Thoracic aorta (tissue), 2 donors: ENCODE data around the gene SERTAD4. TPM values are rescaled to one million over a fixed set of nuclear protein-coding genes. Genes with fewer than 3 reads are reported as not detected.

Experiments used
- ATAC-seq: fragments of 150-250 bp; one replicate; pipeline ENCODE4 v1.8.0; 2017; ENCODE audit warnings: low read depth; ENCODE audit not compliant: insufficient number of reproducible peaks, low FRiP score
- DNase-seq: peaks from one replicate; pipeline ENCODE4 v3.0.0-alpha.2; 2020; ENCODE audit warnings: low spot score
- H3K27ac ChIP-seq, 2 donors: fragments of 200-600 bp; sonication (generic); 1 replicate in 1 of 2; 2 replicates in 1 of 2; pipeline ENCODE4 v1.5.1; 2016; ENCODE audit warnings: mild to moderate bottlenecking in 2 of 2, moderate library complexity in 2 of 2
- H3K27me3 ChIP-seq: fragments of 200-600 bp; sonication (generic); replicated peaks from 2 replicates; pipeline ENCODE4 v1.6.0; 2016; ENCODE audit warnings: mild to moderate bottlenecking; ENCODE audit not compliant: insufficient read depth
- H3K36me3 ChIP-seq: fragments of 200-600 bp; sonication (generic); one replicate; pipeline ENCODE4 v1.5.1; 2016
- H3K4me1 ChIP-seq, 2 donors: fragments of 200-600 bp; sonication (generic); 1 replicate in 1 of 2; 2 replicates in 1 of 2; pipeline versions ENCODE4 v1.5.1 to v1.6.0; 2016; ENCODE audit warnings: low read depth in 2 of 2, mild to moderate bottlenecking in 1 of 2; ENCODE audit not compliant: control insufficient read depth in 1 of 2
- H3K4me3 ChIP-seq: fragments of 200-600 bp; sonication (generic); 2 replicates; pipeline ENCODE4 v1.5.1; 2016; ENCODE audit warnings: mild to moderate bottlenecking
- H3K9me3 ChIP-seq: fragments of 200-600 bp; sonication (generic); 2 replicates; pipeline ENCODE4 v1.5.1; 2016
- CTCF ChIP-seq: fragments of 200-600 bp; sonication (generic); IDR thresholded peaks from one replicate; pipeline ENCODE4 v1.5.1; 2019; ENCODE audit warnings: antibody characterized with exemption
- total RNA-seq, 2 donors: library from RNA; depleted of rRNA; stranded (reverse); fragments of >200 nt; gene quantifications; one replicate each; pipeline versions ENCODE4 v1.1.0 to v1.2.3, GENCODE V29; 2016

Gene SERTAD4
- total RNA-seq, 2 donors from 2014 or later: 5.8 to 10.0 TPM

GRCh38 chr1:210272666-210273065 is 40.1 kb downstream of the SERTAD4 start:
- no peaks in the 10 kb centered on the region for H3K27me3 ChIP-seq
- no peaks in the 10 kb centered on the region for H3K4me1 ChIP-seq
- no peak overlapping the region for H3K4me3 ChIP-seq
- no peak for DNase-seq
- H3K36me3 ChIP-seq: no peaks in the 10 kb centered on the region
- H3K27ac ChIP-seq: no peak overlapping the region
- no peak for ATAC-seq
- H3K9me3 ChIP-seq: no peaks in the 10 kb centered on the region
- TF ChIP-seq CTCF: no peak

GRCh38 chr1:210280221-210280620 is 47.6 kb downstream of the SERTAD4 start:
- Histone ChIP-seq H3K9me3 (peaks cover 14% of the 10 kb centered on the region), H3K27ac (no peak overlapping the region), H3K4me3 (no peak overlapping the region), H3K36me3 (no peaks in the 10 kb centered on the region), H3K27me3 (no peaks in the 10 kb centered on the region), H3K4me1 (no peaks in the 10 kb centered on the region)
- ATAC-seq (no peak), DNase-seq (no peak)
- no peak for TF ChIP-seq CTCF

- no peaks in the 10 kb centered on the region for H3K9me3 ChIP-seq
- H3K4me3 ChIP-seq: no peak overlapping the region
- peaks cover 4 to 13% of the 10 kb centered on the region in 2 donors for H3K4me1 ChIP-seq
- H3K27me3 ChIP-seq: no peaks in the 10 kb centered on the region
- H3K27ac ChIP-seq: no peak overlapping the region
- DNase-seq: no peak
- no peak for ATAC-seq
- no peak for TF ChIP-seq CTCF
- no peaks in the 10 kb centered on the region for H3K36me3 ChIP-seq
These were observed 55.5 kb downstream of the SERTAD4 start for GRCh38 chr1:210288116-210288515.

GRCh38 chr1:210289248-210289647 is 56.7 kb downstream of the SERTAD4 start:
- no peak for ATAC-seq
- no peaks in the 10 kb centered on the region for H3K36me3 ChIP-seq

GRCh38 chr1:210291081-210291764 is 58.6 kb downstream of the SERTAD4 start:
- Histone ChIP-seq H3K4me3 (no peak overlapping the region), H3K27ac (peak overlapping the region; percentile 88 to 95), H3K36me3 (no peaks in the 10 kb centered on the region), H3K9me3 (no peaks in the 10 kb centered on the region), H3K4me1 (peaks cover 22 to 43% of the 10 kb centered on the region in 2 donors), H3K27me3 (no peaks in the 10 kb centered on the region)
- ATAC-seq (no peak), DNase-seq (no peak)
- TF ChIP-seq CTCF: no peak

More at GRCh38 chr1:210289248-210289647, 56.7 kb downstream of the SERTAD4 start:
- no peak for DNase-seq
- no peaks in the 10 kb centered on the region for H3K9me3 ChIP-seq
- TF ChIP-seq CTCF: no peak
- no peak overlapping the region for H3K4me3 ChIP-seq
- peaks cover 14 to 23% of the 10 kb centered on the region in 2 donors for H3K4me1 ChIP-seq
- H3K27me3 ChIP-seq: no peaks in the 10 kb centered on the region
- H3K27ac ChIP-seq: no peak overlapping the region
